Inferior parietal cortex (tissue), 1 donor: ENCODE measurements around the gene SLC26A11.
"Not testable (repeated sequence)": the region's sequence is repeated elsewhere in the genome, so short reads cannot be mapped to it uniquely, and the experiment has no call there.

Experiments
- DNase-seq: peaks from one replicate; pipeline ENCODE4 v3.0.0-alpha.2; 2016; ENCODE audit errors: extremely low spot score

SLC26A11 gene

GRCh38 chr17:80195671-80196529 is 24.3 kb upstream of the SLC26A11 start:
- DNase-seq = no peak

- no peak for DNase-seq
Observed at GRCh38 chr17:80196652-80197051, 23.6 kb upstream of the SLC26A11 start.

GRCh38 chr17:80198144-80198661 is 22.0 kb upstream of the SLC26A11 start:
- no peak for DNase-seq

GRCh38 chr17:80199295-80199694 is 20.9 kb upstream of the SLC26A11 start:
- DNase-seq = not testable (repeated sequence)

GRCh38 chr17:80201446-80201845 is 18.8 kb upstream of the SLC26A11 start:
- no peak for DNase-seq

GRCh38 chr17:80202197-80202596 is 18.0 kb upstream of the SLC26A11 start:
- no peak for DNase-seq

GRCh38 chr17:80203471-80203963 is 16.7 kb upstream of the SLC26A11 start:
- no peak for DNase-seq

- DNase-seq = no peak
Observed at GRCh38 chr17:80204626-80205468, 15.4 kb upstream of the SLC26A11 start.

GRCh38 chr17:80205811-80206210 is 14.4 kb upstream of the SLC26A11 start:
- no peak for DNase-seq

- DNase-seq = no peak
Observed at GRCh38 chr17:80208050-80208449, 12.2 kb upstream of the SLC26A11 start.

GRCh38 chr17:80209765-80210164 is 10.5 kb upstream of the SLC26A11 start:
- no peak for DNase-seq

- DNase-seq = no peak
Observed at GRCh38 chr17:80210348-80211108, 9.7 kb upstream of the SLC26A11 start.

- no peak for DNase-seq
Observed at GRCh38 chr17:80212109-80212508, 8.1 kb upstream of the SLC26A11 start.

GRCh38 chr17:80212511-80212910 is 7.7 kb upstream of the SLC26A11 start:
- no peak for DNase-seq

- DNase-seq = no peak
Observed at GRCh38 chr17:80212962-80213642, 7.1 kb upstream of the SLC26A11 start.

GRCh38 chr17:80213643-80213975 is 6.6 kb upstream of the SLC26A11 start:
- DNase-seq = no peak

GRCh38 chr17:80214012-80214877 is 6.0 kb upstream of the SLC26A11 start:
- no peak for DNase-seq

GRCh38 chr17:80214878-80215210 is 5.4 kb upstream of the SLC26A11 start:
- DNase-seq = no peak

- no peak for DNase-seq
Observed at GRCh38 chr17:80216473-80217456, 3.5 kb upstream of the SLC26A11 start.
